Measurements from ENCODE around the gene PIK3C2A. TPM values are rescaled to one million over a fixed set of nuclear protein-coding genes. Genes with fewer than 3 reads are reported as not detected.

PIK3C2A gene
- total and polyA plus RNA-seq, 10 of the 15 experiments (the other 5 are each of a cell fraction or from before 2014, with no cell fraction given), result 1.6 to 20.6 (median 9.1) TPM

- TF ChIP-seq MEF2A (IDR thresholded peaks at IDR 0.05; ENCODE audit: insufficient read depth, low read depth, low read length), result peak; percentile 87
- no peak for TF ChIP-seq SUZ12 (IDR thresholded peaks at IDR 0.05; ENCODE audit: unreplicated experiment)
- TF ChIP-seq STAT1 (conservative IDR thresholded peaks at IDR 0.05), result no peak
- no peak for TF ChIP-seq ZNF274 (IDR thresholded peaks at IDR 0.05; ENCODE audit: insufficient read depth, insufficient read length)
- TF ChIP-seq, protein P1, sequence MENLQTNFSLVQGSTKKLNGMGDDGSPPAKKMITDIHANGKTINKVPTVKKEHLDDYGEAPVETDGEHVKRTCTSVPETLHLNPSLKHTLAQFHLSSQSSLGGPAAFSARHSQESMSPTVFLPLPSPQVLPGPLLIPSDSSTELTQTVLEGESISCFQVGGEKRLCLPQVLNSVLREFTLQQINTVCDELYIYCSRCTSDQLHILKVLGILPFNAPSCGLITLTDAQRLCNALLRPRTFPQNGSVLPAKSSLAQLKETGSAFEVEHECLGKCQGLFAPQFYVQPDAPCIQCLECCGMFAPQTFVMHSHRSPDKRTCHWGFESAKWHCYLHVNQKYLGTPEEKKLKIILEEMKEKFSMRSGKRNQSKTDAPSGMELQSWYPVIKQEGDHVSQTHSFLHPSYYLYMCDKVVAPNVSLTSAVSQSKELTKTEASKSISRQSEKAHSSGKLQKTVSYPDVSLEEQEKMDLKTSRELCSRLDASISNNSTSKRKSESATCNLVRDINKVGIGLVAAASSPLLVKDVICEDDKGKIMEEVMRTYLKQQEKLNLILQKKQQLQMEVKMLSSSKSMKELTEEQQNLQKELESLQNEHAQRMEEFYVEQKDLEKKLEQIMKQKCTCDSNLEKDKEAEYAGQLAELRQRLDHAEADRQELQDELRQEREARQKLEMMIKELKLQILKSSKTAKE (IDR thresholded peaks at IDR 0.05; ENCODE audit: low read depth, poor library complexity, severe bottlenecking), result peak; percentile 96
- TF ChIP-seq ZNF217 (IDR thresholded peaks at IDR 0.05), result peak; percentile 40; the same call in 1 of the 2 replicates
- no peak for TF ChIP-seq NR2C2 (IDR thresholded peaks at IDR 0.05; ENCODE audit: borderline replicate concordance, control insufficient read depth, insufficient read length, low read depth)
- TF ChIP-seq FOXK2 (IDR thresholded peaks at IDR 0.05), result no peak
- peak; percentile 90 for TF ChIP-seq NBN (IDR thresholded peaks at IDR 0.05)
- TF ChIP-seq NR2F1 (conservative IDR thresholded peaks at IDR 0.05), result peak; percentile 75
- no peak for TF ChIP-seq MYC (IDR thresholded peaks at IDR 0.05; ENCODE audit: insufficient read depth, insufficient read length, insufficient replicate concordance, low read length, severe bottlenecking)
- peak; percentile 80 for TF ChIP-seq CREM (IDR thresholded peaks at IDR 0.05; ENCODE audit: low read depth)
- TF ChIP-seq ESRRA (IDR thresholded peaks at IDR 0.05; ENCODE audit: low read length), result no peak; the same call in 1 of the 2 replicates
- TF ChIP-seq SPI1 (IDR thresholded peaks at IDR 0.05; ENCODE audit: borderline replicate concordance, insufficient read depth, low read depth, low read length), result peak; percentile 87; the same call in 1 of the 2 replicates
- 0 out of 2 replicates have a peak, but pooled peaks have one; percentile 65 for TF ChIP-seq CBX5 (IDR thresholded peaks at IDR 0.05; ENCODE audit: low read depth)
- TF ChIP-seq, protein P2, sequence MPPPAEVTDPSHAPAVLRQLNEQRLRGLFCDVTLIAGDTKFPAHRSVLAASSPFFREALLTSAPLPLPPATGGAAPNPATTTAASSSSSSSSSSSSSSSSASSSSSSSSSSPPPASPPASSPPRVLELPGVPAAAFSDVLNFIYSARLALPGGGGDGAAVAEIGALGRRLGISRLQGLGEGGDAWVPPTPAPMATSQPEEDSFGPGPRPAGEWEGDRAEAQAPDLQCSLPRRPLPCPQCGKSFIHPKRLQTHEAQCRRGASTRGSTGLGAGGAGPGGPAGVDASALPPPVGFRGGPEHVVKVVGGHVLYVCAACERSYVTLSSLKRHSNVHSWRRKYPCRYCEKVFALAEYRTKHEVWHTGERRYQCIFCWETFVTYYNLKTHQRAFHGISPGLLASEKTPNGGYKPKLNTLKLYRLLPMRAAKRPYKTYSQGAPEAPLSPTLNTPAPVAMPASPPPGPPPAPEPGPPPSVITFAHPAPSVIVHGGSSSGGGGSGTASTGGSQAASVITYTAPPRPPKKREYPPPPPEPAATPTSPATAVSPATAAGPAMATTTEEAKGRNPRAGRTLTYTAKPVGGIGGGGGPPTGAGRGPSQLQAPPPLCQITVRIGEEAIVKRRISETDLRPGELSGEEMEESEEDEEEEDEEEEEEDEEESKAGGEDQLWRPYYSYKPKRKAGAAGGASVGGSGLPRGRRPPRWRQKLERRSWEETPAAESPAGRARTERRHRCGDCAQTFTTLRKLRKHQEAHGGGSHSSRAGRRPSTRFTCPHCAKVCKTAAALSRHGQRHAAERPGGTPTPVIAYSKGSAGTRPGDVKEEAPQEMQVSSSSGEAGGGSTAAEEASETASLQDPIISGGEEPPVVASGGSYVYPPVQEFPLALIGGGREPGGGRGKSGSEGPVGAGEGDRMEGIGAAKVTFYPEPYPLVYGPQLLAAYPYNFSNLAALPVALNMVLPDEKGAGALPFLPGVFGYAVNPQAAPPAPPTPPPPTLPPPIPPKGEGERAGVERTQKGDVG (CRISPR knock-in tag; IDR thresholded peaks at IDR 0.05), result no peak
- peak; percentile 97 for TF ChIP-seq MTA3 (IDR thresholded peaks at IDR 0.05; ENCODE audit: borderline replicate concordance, low read length)
- TF ChIP-seq SMARCA5 (IDR thresholded peaks at IDR 0.05), result peak; percentile 58; the same call in 1 of the 2 replicates
- no peak for TF ChIP-seq LARP7 (IDR thresholded peaks at IDR 0.05)
- TF ChIP-seq FOS (IDR thresholded peaks at IDR 0.05; ENCODE audit: borderline replicate concordance, extremely low read depth, insufficient read length), result no peak
- TF ChIP-seq E2F4 (IDR thresholded peaks at IDR 0.05; ENCODE audit: low read depth, low read length), result no peak
- TF ChIP-seq RFX5 (IDR thresholded peaks at IDR 0.05; ENCODE audit: low read depth, low read length), result no peak
These were observed 23.4 kb upstream of the PIK3C2A start (continued) for GRCh38 chr11:17230867-17231851.

Measured in GM12878 (cell line).